Smooth muscle cell (in vitro differentiated cells): ENCODE results near the gene FOXC1. TPM values are rescaled to one million over a fixed set of nuclear protein-coding genes. Genes with fewer than 3 reads are reported as not detected.

ENCODE experiments used
- DNase-seq: peaks from one replicate; lab custom pipeline; 2025; ENCODE audit not compliant: unreplicated experiment; lab: John Stamatoyannopoulos, UW
- H2AFZ ChIP-seq: fragments of 200-600 bp; sonication (generic); 2 replicates; pipeline ENCODE4 v1.6.0; 2016; ENCODE audit warnings: antibody characterized with exemption, low read depth, mild to moderate bottlenecking
- H3F3A ChIP-seq: fragments of 200-600 bp; sonication (generic); 2 replicates; pipeline ENCODE4 v1.6.0; 2017; ENCODE audit warnings: antibody characterized with exemption, low read depth
- H3K27ac ChIP-seq: fragments of 200-600 bp; sonication (generic); 2 replicates; pipeline ENCODE4 v1.5.1; 2016; ENCODE audit warnings: low read depth, mild to moderate bottlenecking
- H3K27me3 ChIP-seq: fragments of 200-600 bp; sonication (generic); 2 replicates; pipeline ENCODE4 v1.6.1; 2016; ENCODE audit warnings: low read depth, mild to moderate bottlenecking
- H3K36me3 ChIP-seq: fragments of 200-600 bp; sonication (generic); 2 replicates; pipeline ENCODE4 v1.5.1; 2016; ENCODE audit warnings: low read depth
- H3K4me1 ChIP-seq: fragments of 200-600 bp; sonication (generic); 2 replicates; pipeline ENCODE4 v1.5.1; 2016; ENCODE audit warnings: low read depth
- H3K4me2 ChIP-seq: fragments of 200-600 bp; sonication (generic); 2 replicates; pipeline ENCODE4 v1.6.0; 2016; ENCODE audit warnings: mild to moderate bottlenecking
- H3K4me3 ChIP-seq: fragments of 200-600 bp; sonication (generic); 2 replicates; pipeline ENCODE4 v1.5.1; 2016; ENCODE audit warnings: mild to moderate bottlenecking
- H3K79me2 ChIP-seq: fragments of 200-600 bp; sonication (generic); 2 replicates; pipeline ENCODE4 v1.6.0; 2016; ENCODE audit warnings: low read depth, mild to moderate bottlenecking
- H3K9ac ChIP-seq: fragments of 200-600 bp; sonication (generic); 2 replicates; pipeline ENCODE4 v1.6.0; 2016; ENCODE audit warnings: low read depth
- H3K9me3 ChIP-seq: fragments of 200-600 bp; sonication (generic); replicated peaks from 2 replicates; pipeline ENCODE4 v1.5.1; 2016; ENCODE audit warnings: low read depth
- H4K20me1 ChIP-seq: fragments of 200-600 bp; sonication (generic); 2 replicates; pipeline ENCODE4 v1.6.0; 2016; ENCODE audit warnings: low read depth
- CTCF ChIP-seq: fragments of 200-600 bp; sonication (generic); IDR thresholded peaks from 2 replicates; pipeline ENCODE4 v1.5.1; 2017; ENCODE audit warnings: borderline replicate concordance, mild to moderate bottlenecking, antibody characterized with exemption; ENCODE audit not compliant: insufficient read depth, poor library complexity, severe bottlenecking
- WGBS: methylation state at CpG from one replicate; pipeline ENCODE4 v1.1.7; 2016; ENCODE audit warnings: low lambda C conversion rate; 5-methylcytosine and 5-hydroxymethylcytosine counted together
- polyA plus RNA-seq: library from polyadenylated mRNA; unstranded; fragments of >200 nt; fragmentation: Nextera tagmentation; extraction: Ambion mirVana; gene quantifications from 2 replicates; pipeline ENCODE4 v1.2.1, GENCODE V29; 2016
- total RNA-seq: library from RNA; depleted of rRNA; stranded (reverse); fragments of >200 nt; gene quantifications from 2 replicates; pipeline ENCODE4 v1.2.3, GENCODE V29; 2014

Gene FOXC1
- total and polyA plus RNA-seq, 2 experiments from 2014 or later = 0.10 to 1.4 TPM

- no peak for DNase-seq
- WGBS = 12% methylated on average over 12 of the region's 12 CpGs
Measured at GRCh38 chr6:1623769-1624057, 14.0 kb downstream of the FOXC1 start.

GRCh38 chr6:1624058-1624850 is 14.5 kb downstream of the FOXC1 start:
- no peak overlapping the region for H3K9ac ChIP-seq
- WGBS = 4% methylated on average over 63 of the region's 66 CpGs
- H3K4me1 ChIP-seq = peaks cover 21% of the 10 kb centered on the region
- no peaks in the 10 kb centered on the region for H3K9me3 ChIP-seq
- no peaks in the 10 kb centered on the region for H3K79me2 ChIP-seq
- H3K4me3 ChIP-seq = peak overlapping the region; percentile 57
- no peak overlapping the region for H2AFZ ChIP-seq
- H3K4me2 ChIP-seq = peak overlapping the region; percentile 92
- TF ChIP-seq CTCF = no peak
- no peaks in the 10 kb centered on the region for H3K36me3 ChIP-seq
- H4K20me1 ChIP-seq = no peaks in the 10 kb centered on the region
- no peak for DNase-seq
- no peaks in the 10 kb centered on the region for H3F3A ChIP-seq
- H3K27me3 ChIP-seq = peaks cover 100% of the 10 kb centered on the region
- H3K27ac ChIP-seq = no peak overlapping the region

More at GRCh38 chr6:1623769-1624057, 14.0 kb downstream of the FOXC1 start:
- no peak overlapping the region for H2AFZ ChIP-seq
- peaks cover 21% of the 10 kb centered on the region for H3K4me1 ChIP-seq
- peak overlapping the region; percentile 92 for H3K4me2 ChIP-seq
- H3K9me3 ChIP-seq = no peaks in the 10 kb centered on the region
- no peaks in the 10 kb centered on the region for H4K20me1 ChIP-seq
- no peaks in the 10 kb centered on the region for H3K79me2 ChIP-seq
- no peak for TF ChIP-seq CTCF
- peaks cover 100% of the 10 kb centered on the region for H3K27me3 ChIP-seq
- H3K36me3 ChIP-seq = no peaks in the 10 kb centered on the region
- no peak overlapping the region for H3K9ac ChIP-seq
- no peaks in the 10 kb centered on the region for H3F3A ChIP-seq
- H3K4me3 ChIP-seq = no peak overlapping the region
- no peak overlapping the region for H3K27ac ChIP-seq

GRCh38 chr6:1624851-1625781 is 15.4 kb downstream of the FOXC1 start:
- Histone ChIP-seq H3K79me2 (no peaks in the 10 kb centered on the region), H3K4me2 (peak overlapping the region; percentile 92), H3K27ac (no peak overlapping the region), H3K27me3 (peaks cover 98% of the 10 kb centered on the region), H2AFZ (no peak overlapping the region), H3K9me3 (no peaks in the 10 kb centered on the region), H3F3A (no peaks in the 10 kb centered on the region), H3K4me1 (peaks cover 16% of the 10 kb centered on the region), H3K9ac (no peak overlapping the region), H3K4me3 (peak overlapping the region; percentile 57), H4K20me1 (no peaks in the 10 kb centered on the region), H3K36me3 (no peaks in the 10 kb centered on the region)
- 7% methylated on average over 53 of the region's 53 CpGs for WGBS
- no peak for TF ChIP-seq CTCF
- DNase-seq = no peak
